IPS-15b (cell line): ENCODE data around the gene IQSEC2.

ENCODE experiments used
- H3K27me3 ChIP-seq: one replicate; pipeline ENCODE4 v1.6.1; 2013; ENCODE audit warnings: low read length; ENCODE audit not compliant: control insufficient read depth, insufficient read depth
- H3K36me3 ChIP-seq: one replicate; pipeline ENCODE4 v1.6.1; 2013; ENCODE audit warnings: low read length; ENCODE audit not compliant: control insufficient read depth, insufficient read depth
- H3K4me1 ChIP-seq: one replicate; pipeline ENCODE4 v1.6.1; 2013; ENCODE audit warnings: mild to moderate bottlenecking, low read length; ENCODE audit not compliant: control insufficient read depth, insufficient read depth
- H3K4me3 ChIP-seq: one replicate; pipeline ENCODE4 v1.5.1; 2013; ENCODE audit warnings: low read depth, low read length
- H3K9ac ChIP-seq: one replicate; pipeline ENCODE4 v1.6.1; 2013; ENCODE audit warnings: low read depth, mild to moderate bottlenecking, low read length
- H3K9me3 ChIP-seq: one replicate; pipeline ENCODE4 v1.6.1; 2013; ENCODE audit warnings: mild to moderate bottlenecking, low read length; ENCODE audit not compliant: control insufficient read depth, insufficient read depth

The IQSEC2 gene

GRCh38 chrX:53317365-53318069 is 36.1 kb upstream of the IQSEC2 start:
- Histone ChIP-seq H3K4me1 (peaks cover 11% of the 10 kb centered on the region), H3K4me3 (no peak overlapping the region), H3K27me3 (peaks cover 25% of the 10 kb centered on the region), H3K9me3 (no peaks in the 10 kb centered on the region), H3K9ac (no peak overlapping the region), H3K36me3 (no peaks in the 10 kb centered on the region)

GRCh38 chrX:53316860-53317237 is 35.5 kb upstream of the IQSEC2 start:
- H3K9ac ChIP-seq: no peak overlapping the region
- no peak overlapping the region for H3K4me3 ChIP-seq
- peaks cover 6% of the 10 kb centered on the region for H3K4me1 ChIP-seq
- no peaks in the 10 kb centered on the region for H3K9me3 ChIP-seq
- H3K27me3 ChIP-seq: peaks cover 19% of the 10 kb centered on the region
- H3K36me3 ChIP-seq: no peaks in the 10 kb centered on the region

GRCh38 chrX:53316111-53316859 is 34.9 kb upstream of the IQSEC2 start:
- Histone ChIP-seq H3K36me3 (no peaks in the 10 kb centered on the region), H3K27me3 (peaks cover 15% of the 10 kb centered on the region), H3K4me3 (no peak overlapping the region), H3K9ac (no peak overlapping the region), H3K9me3 (no peaks in the 10 kb centered on the region), H3K4me1 (peaks cover 6% of the 10 kb centered on the region)

GRCh38 chrX:53313728-53314105 is 32.3 kb upstream of the IQSEC2 start:
- Histone ChIP-seq H3K36me3 (no peaks in the 10 kb centered on the region), H3K27me3 (no peaks in the 10 kb centered on the region), H3K9me3 (no peaks in the 10 kb centered on the region), H3K4me1 (no peaks in the 10 kb centered on the region), H3K9ac (no peak overlapping the region), H3K4me3 (no peak overlapping the region)

GRCh38 chrX:53312946-53313727 is 31.8 kb upstream of the IQSEC2 start:
- Histone ChIP-seq H3K36me3 (no peaks in the 10 kb centered on the region), H3K9me3 (no peaks in the 10 kb centered on the region), H3K4me1 (no peaks in the 10 kb centered on the region), H3K27me3 (no peaks in the 10 kb centered on the region), H3K4me3 (no peak overlapping the region), H3K9ac (no peak overlapping the region)

- Histone ChIP-seq H3K9ac (no peak overlapping the region), H3K9me3 (no peaks in the 10 kb centered on the region), H3K4me3 (no peak overlapping the region), H3K36me3 (no peaks in the 10 kb centered on the region), H3K27me3 (no peaks in the 10 kb centered on the region), H3K4me1 (no peaks in the 10 kb centered on the region)
Observed at GRCh38 chrX:53309837-53310236, 28.5 kb upstream of the IQSEC2 start.

GRCh38 chrX:53308836-53309235 is 27.5 kb upstream of the IQSEC2 start:
- H3K4me3 ChIP-seq: no peak overlapping the region
- no peaks in the 10 kb centered on the region for H3K9me3 ChIP-seq
- no peaks in the 10 kb centered on the region for H3K27me3 ChIP-seq
- no peaks in the 10 kb centered on the region for H3K4me1 ChIP-seq
- no peaks in the 10 kb centered on the region for H3K36me3 ChIP-seq
- no peak overlapping the region for H3K9ac ChIP-seq

- no peaks in the 10 kb centered on the region for H3K4me1 ChIP-seq
- no peaks in the 10 kb centered on the region for H3K9me3 ChIP-seq
- H3K27me3 ChIP-seq: no peaks in the 10 kb centered on the region
- no peak overlapping the region for H3K4me3 ChIP-seq
- no peaks in the 10 kb centered on the region for H3K36me3 ChIP-seq
- H3K9ac ChIP-seq: no peak overlapping the region
Observed at GRCh38 chrX:53305996-53306937, 24.9 kb upstream of the IQSEC2 start.

- H3K4me3 ChIP-seq: no peak overlapping the region
- no peaks in the 10 kb centered on the region for H3K36me3 ChIP-seq
- H3K9me3 ChIP-seq: no peaks in the 10 kb centered on the region
- no peak overlapping the region for H3K9ac ChIP-seq
- H3K4me1 ChIP-seq: no peaks in the 10 kb centered on the region
- H3K27me3 ChIP-seq: no peaks in the 10 kb centered on the region
Observed at GRCh38 chrX:53305219-53305995, 24.0 kb upstream of the IQSEC2 start.

- no peak overlapping the region for H3K4me3 ChIP-seq
- no peak overlapping the region for H3K9ac ChIP-seq
- no peaks in the 10 kb centered on the region for H3K4me1 ChIP-seq
- no peaks in the 10 kb centered on the region for H3K27me3 ChIP-seq
- H3K36me3 ChIP-seq: no peaks in the 10 kb centered on the region
- no peaks in the 10 kb centered on the region for H3K9me3 ChIP-seq
Observed at GRCh38 chrX:53303195-53303594, 21.8 kb upstream of the IQSEC2 start.
